Neural cell (in vitro differentiated cells): ENCODE data around the gene ACTA2. TPM values are rescaled to one million over a fixed set of nuclear protein-coding genes. Genes with fewer than 3 reads are reported as not detected.

Experiments
- H2AFZ ChIP-seq: fragments of 200-600, 300-800 bp; sonication (generic), shearing (Covaris generic); 2 replicates; pipeline ENCODE4 v1.6.0; 2014; ENCODE audit warnings: low read depth, mild to moderate bottlenecking, antibody characterized with exemption, low read length, moderate library complexity
- H3F3A ChIP-seq: fragments of 200-600 bp; shearing (Covaris generic); 2 replicates; pipeline ENCODE4 v1.6.1; 2016; ENCODE audit warnings: mild to moderate bottlenecking, moderate library complexity, mixed read lengths, antibody characterized with exemption, low read length; ENCODE audit not compliant: insufficient read depth, poor library complexity, severe bottlenecking
- H3K27ac ChIP-seq: fragments of 200-600, 300-800 bp; sonication (generic), shearing (Covaris generic); 2 replicates; pipeline ENCODE4 v1.5.1; 2014; ENCODE audit warnings: mild to moderate bottlenecking, low read length, moderate library complexity
- H3K27me3 ChIP-seq: fragments of 300-800, 200-600 bp; sonication (generic), shearing (Covaris generic); 2 replicates; pipeline ENCODE4 v1.6.0; 2014; ENCODE audit warnings: mild to moderate bottlenecking, low read depth, low read length, moderate library complexity; ENCODE audit not compliant: insufficient read depth
- H3K36me3 ChIP-seq: fragments of 300-800, 200-600 bp; sonication (generic), shearing (Covaris generic); 2 replicates; pipeline ENCODE4 v1.5.1; 2014; ENCODE audit warnings: mild to moderate bottlenecking, antibody characterized with exemption, low read length, moderate library complexity; ENCODE audit not compliant: insufficient read depth
- H3K4me2 ChIP-seq: fragments of 300-800, 200-600 bp; sonication (generic), shearing (Covaris generic); 2 replicates; pipeline ENCODE4 v1.6.0; 2014; ENCODE audit warnings: mild to moderate bottlenecking, low read length
- H3K4me3 ChIP-seq: fragments of 300-800, 200-600 bp; sonication (generic), shearing (Covaris generic); 2 replicates; pipeline ENCODE4 v1.5.1; 2014; ENCODE audit warnings: mild to moderate bottlenecking, low read length, moderate library complexity
- H3K79me2 ChIP-seq: fragments of 200-600 bp; shearing (Covaris generic); replicated peaks from 2 replicates; pipeline ENCODE4 v1.6.0; 2014; ENCODE audit warnings: mild to moderate bottlenecking, low read length, moderate library complexity; ENCODE audit not compliant: insufficient read depth
- H3K9ac ChIP-seq: fragments of 300-800, 200-600 bp; sonication (generic), shearing (Covaris generic); 2 replicates; pipeline ENCODE4 v1.6.1; 2016; ENCODE audit warnings: mild to moderate bottlenecking, low read length, mixed read lengths
- H3K9me2 ChIP-seq: fragments of 200-600 bp; shearing (Covaris generic); 2 replicates; pipeline ENCODE4 v1.6.1; 2016; ENCODE audit warnings: mild to moderate bottlenecking, low read length, mixed read lengths; ENCODE audit not compliant: insufficient read depth
- H3K9me3 ChIP-seq: fragments of 200-600, 300-800 bp; sonication (generic), shearing (Covaris generic); 2 replicates; pipeline ENCODE4 v1.6.1; 2016; ENCODE audit warnings: mild to moderate bottlenecking, mixed run types, low read length, moderate library complexity, mixed read lengths
- H4K20me1 ChIP-seq: fragments of 200-600 bp; shearing (Covaris generic); 2 replicates; pipeline ENCODE4 v1.6.1; 2016; ENCODE audit warnings: mild to moderate bottlenecking, mixed run types; ENCODE audit not compliant: insufficient read depth
- CTCF ChIP-seq: fragments of 450-650 bp; IDR thresholded peaks from 2 replicates; pipeline ENCODE4 v1.5.1; 2014; ENCODE audit warnings: antibody characterized with exemption, mild to moderate bottlenecking, moderate library complexity; ENCODE audit not compliant: poor library complexity, severe bottlenecking
- EP300 ChIP-seq: fragments of 450-650 bp; conservative IDR thresholded peaks from 2 replicates; pipeline ENCODE4 v1.6.1; 2014; ENCODE audit warnings: antibody characterized with exemption, mild to moderate bottlenecking, moderate library complexity; ENCODE audit not compliant: poor library complexity, severe bottlenecking
- EZH2 ChIP-seq: fragments of 200-600, 300-800 bp; shearing (Covaris generic), sonication (generic); IDR thresholded peaks from 2 replicates; pipeline ENCODE4 v1.6.1; 2014; ENCODE audit warnings: antibody characterized with exemption, low read length, borderline replicate concordance, mild to moderate bottlenecking; ENCODE audit not compliant: insufficient read depth, poor library complexity, severe bottlenecking
- MXI1 ChIP-seq: fragments of 450-650 bp; conservative IDR thresholded peaks from 2 replicates; pipeline ENCODE4 v1.6.1; 2014; ENCODE audit warnings: antibody characterized with exemption, mild to moderate bottlenecking; ENCODE audit not compliant: poor library complexity, severe bottlenecking
- POLR2AphosphoS5 ChIP-seq: IDR thresholded peaks from 2 replicates; pipeline ENCODE4 v1.6.1; 2012
- RAD21 ChIP-seq: fragments of 450-650 bp; conservative IDR thresholded peaks from 2 replicates; pipeline ENCODE4 v1.6.1; 2014; ENCODE audit warnings: antibody characterized with exemption, mild to moderate bottlenecking, moderate library complexity
- REST ChIP-seq: IDR thresholded peaks from 2 replicates; pipeline ENCODE4 v1.6.1; 2012; ENCODE audit warnings: borderline replicate concordance
- SMC3 ChIP-seq: fragments of 450-650 bp; conservative IDR thresholded peaks from 2 replicates; pipeline ENCODE4 v1.6.1; 2014; ENCODE audit warnings: antibody characterized with exemption, mild to moderate bottlenecking, moderate library complexity; ENCODE audit not compliant: poor library complexity
- TAF1 ChIP-seq: IDR thresholded peaks from 2 replicates; pipeline ENCODE4 v1.6.1; 2012; ENCODE audit warnings: low read depth
- polyA plus RNA-seq: library from polyadenylated mRNA; depleted of rRNA; stranded (reverse); fragments of >200 nt; gene quantifications from 2 replicates; pipeline ENCODE4 v1.2.3, GENCODE V29; 2014

ACTA2 gene
- polyA plus RNA-seq, 1 donor from 2014 or later: 0.53 TPM

GRCh38 chr10:88918191-88918905, 34.2 kb downstream of the ACTA2 start:
- Histone ChIP-seq H4K20me1 (no peaks in the 10 kb centered on the region), H3K27ac (no peak overlapping the region), H3K9me3 (no peaks in the 10 kb centered on the region), H3K9ac (no peak overlapping the region), H3F3A (no peaks in the 10 kb centered on the region), H3K27me3 (no peaks in the 10 kb centered on the region), H3K9me2 (no peaks in the 10 kb centered on the region), H3K36me3 (peaks cover 8% of the 10 kb centered on the region), H3K79me2 (no peaks in the 10 kb centered on the region), H3K4me2 (no peak overlapping the region), H2AFZ (no peak overlapping the region), H3K4me3 (no peak overlapping the region)
- TF ChIP-seq MXI1: no peak
- TF ChIP-seq EZH2: no peak
- TF ChIP-seq SMC3: no peak
- TF ChIP-seq POLR2AphosphoS5: no peak
- no peak for TF ChIP-seq EP300
- no peak for TF ChIP-seq TAF1
- no peak for TF ChIP-seq RAD21
- TF ChIP-seq REST: no peak
- TF ChIP-seq CTCF: no peak

GRCh38 chr10:88916986-88917385, 35.6 kb downstream of the ACTA2 start:
- no peak overlapping the region for H3K9ac ChIP-seq
- H3F3A ChIP-seq: no peaks in the 10 kb centered on the region
- H2AFZ ChIP-seq: no peak overlapping the region
- TF ChIP-seq REST (no peak), MXI1 (no peak), EZH2 (no peak), TAF1 (no peak), CTCF (no peak), SMC3 (no peak), RAD21 (no peak), POLR2AphosphoS5 (no peak), EP300 (no peak)
- H3K4me2 ChIP-seq: no peak overlapping the region
- no peaks in the 10 kb centered on the region for H4K20me1 ChIP-seq
- H3K27ac ChIP-seq: no peak overlapping the region
- no peaks in the 10 kb centered on the region for H3K9me3 ChIP-seq
- H3K27me3 ChIP-seq: no peaks in the 10 kb centered on the region
- H3K9me2 ChIP-seq: no peaks in the 10 kb centered on the region
- H3K36me3 ChIP-seq: peaks cover 8% of the 10 kb centered on the region
- H3K79me2 ChIP-seq: no peaks in the 10 kb centered on the region
- no peak overlapping the region for H3K4me3 ChIP-seq
